SK-N-SH treated with all-trans-retinoic acid at 6 μM for 48 hours (cell line): Measurements from ENCODE around the gene HDAC4.
A peak's percentile ranks its signal among the peaks of the same experiment; 100 is the strongest.

Experiments used
- ATAC-seq: fragments of 200-7000 bp; cut with Tn5 transposase; 3 replicates; pipeline ENCODE4 v1.9.1; 2020; ENCODE audit warnings: mild to moderate bottlenecking, moderate library complexity
- ARNTL ChIP-seq: fragments of 450-650 bp; formaldehyde crosslinking; IDR thresholded peaks from 2 replicates; pipeline ENCODE4 v1.5.0; 2020; ENCODE audit warnings: low read depth, mild to moderate bottlenecking, moderate library complexity, borderline replicate concordance
- BACH2 ChIP-seq: fragments of 250-450 bp; sonication (Bioruptor Pico); IDR thresholded peaks from 2 replicates; pipeline ENCODE4 v1.9.0; 2021; ENCODE audit warnings: mild to moderate bottlenecking, borderline replicate concordance
- CREB5 ChIP-seq: fragments of 250-450 bp; sonication (Bioruptor Pico); IDR thresholded peaks from 2 replicates; pipeline ENCODE4 v1.5.1; 2020; ENCODE audit warnings: low read depth, mild to moderate bottlenecking, moderate library complexity
- CSDC2 ChIP-seq: fragments of 250-450 bp; sonication (Bioruptor Pico); IDR thresholded peaks from 2 replicates; pipeline ENCODE4 v1.5.0; 2020; ENCODE audit warnings: mild to moderate bottlenecking, moderate library complexity
- ESRRG ChIP-seq: fragments of 250-450 bp; sonication (Bioruptor Pico); IDR thresholded peaks from 2 replicates; pipeline ENCODE4 v1.6.1; 2021; ENCODE audit warnings: mild to moderate bottlenecking
- GLIS3 ChIP-seq: fragments of 250-450 bp; sonication (Bioruptor Pico); IDR thresholded peaks from 2 replicates; pipeline ENCODE4 v1.5.0; 2020; ENCODE audit warnings: mild to moderate bottlenecking, moderate library complexity
- ISL1 ChIP-seq: fragments of 250-450 bp; sonication (Bioruptor Pico); IDR thresholded peaks from 2 replicates; pipeline ENCODE4 v2.1.2; 2022; ENCODE audit warnings: mild to moderate bottlenecking, moderate library complexity
- OSR1 ChIP-seq: fragments of 250-450 bp; sonication (Bioruptor Pico); IDR thresholded peaks from 2 replicates; pipeline ENCODE4 v1.8.0; 2022; ENCODE audit warnings: moderate library complexity, mild to moderate bottlenecking, inconsistent platforms
- PATZ1 ChIP-seq: fragments of 250-450 bp; sonication (Bioruptor Pico); IDR thresholded peaks from 2 replicates; pipeline ENCODE4 v1.8.0; 2020; ENCODE audit warnings: mild to moderate bottlenecking, moderate library complexity, borderline replicate concordance
- PPARA ChIP-seq: fragments of 250-450 bp; sonication (Bioruptor Pico); IDR thresholded peaks from 2 replicates; pipeline ENCODE4 v1.5.0; 2020; ENCODE audit warnings: mild to moderate bottlenecking, borderline replicate concordance
- RARB ChIP-seq: fragments of 250-450 bp; sonication (Bioruptor Pico); IDR thresholded peaks from 2 replicates; pipeline ENCODE4 v1.8.0; 2021; ENCODE audit warnings: mild to moderate bottlenecking, moderate library complexity
- TCF4 ChIP-seq: fragments of 250-450 bp; sonication (Bioruptor Pico); IDR thresholded peaks from 2 replicates; pipeline ENCODE4 v1.8.0; 2021; ENCODE audit warnings: mild to moderate bottlenecking, moderate library complexity, borderline replicate concordance
- TOX ChIP-seq: fragments of 250-450 bp; sonication (Bioruptor Pico); IDR thresholded peaks from 2 replicates; pipeline ENCODE4 v1.8.0; 2021; ENCODE audit warnings: mild to moderate bottlenecking, moderate library complexity, borderline replicate concordance
- ZC3H10 ChIP-seq: fragments of 250-450 bp; sonication (Bioruptor Pico); IDR thresholded peaks from 2 replicates; pipeline ENCODE4 v1.5.1; 2021; ENCODE audit warnings: mild to moderate bottlenecking, moderate library complexity
- ZFP3 ChIP-seq: fragments of 250-450 bp; sonication (Bioruptor Pico); IDR thresholded peaks from 2 replicates; pipeline ENCODE4 v1.5.0; 2020; ENCODE audit warnings: mild to moderate bottlenecking, moderate library complexity
- ZNF565 ChIP-seq: fragments of 450-650 bp; formaldehyde crosslinking; conservative IDR thresholded peaks from 2 replicates; pipeline ENCODE4 v1.5.0; 2020; ENCODE audit warnings: low read depth, mild to moderate bottlenecking, moderate library complexity
- ZNF70 ChIP-seq: fragments of 450-650 bp; formaldehyde crosslinking; IDR thresholded peaks from 2 replicates; pipeline ENCODE4 v1.5.0; 2020; ENCODE audit warnings: mild to moderate bottlenecking, moderate library complexity
- ZNF8 ChIP-seq: fragments of 450-650 bp; formaldehyde crosslinking; IDR thresholded peaks from 2 replicates; pipeline ENCODE4 v1.5.0; 2020; ENCODE audit warnings: mild to moderate bottlenecking, moderate library complexity
- TF ChIP-seq, protein P1 (sequence below): fragments of 250-450 bp; sonication (Bioruptor Pico); IDR thresholded peaks from 2 replicates; pipeline ENCODE4 v1.5.1; 2021; ENCODE audit warnings: mild to moderate bottlenecking, moderate library complexity
- TF ChIP-seq, protein P2 (sequence below): fragments of 250-450 bp; sonication (Bioruptor Pico); IDR thresholded peaks from 2 replicates; pipeline ENCODE4 v1.8.0; 2021; ENCODE audit warnings: low read depth, mild to moderate bottlenecking, moderate library complexity, borderline replicate concordance
- TF ChIP-seq, protein P3 (sequence below): fragments of 250-450 bp; sonication (Bioruptor Pico); IDR thresholded peaks from 2 replicates; pipeline ENCODE4 v1.5.0; 2020; ENCODE audit warnings: mild to moderate bottlenecking, moderate library complexity

Gene HDAC4

DNA sequence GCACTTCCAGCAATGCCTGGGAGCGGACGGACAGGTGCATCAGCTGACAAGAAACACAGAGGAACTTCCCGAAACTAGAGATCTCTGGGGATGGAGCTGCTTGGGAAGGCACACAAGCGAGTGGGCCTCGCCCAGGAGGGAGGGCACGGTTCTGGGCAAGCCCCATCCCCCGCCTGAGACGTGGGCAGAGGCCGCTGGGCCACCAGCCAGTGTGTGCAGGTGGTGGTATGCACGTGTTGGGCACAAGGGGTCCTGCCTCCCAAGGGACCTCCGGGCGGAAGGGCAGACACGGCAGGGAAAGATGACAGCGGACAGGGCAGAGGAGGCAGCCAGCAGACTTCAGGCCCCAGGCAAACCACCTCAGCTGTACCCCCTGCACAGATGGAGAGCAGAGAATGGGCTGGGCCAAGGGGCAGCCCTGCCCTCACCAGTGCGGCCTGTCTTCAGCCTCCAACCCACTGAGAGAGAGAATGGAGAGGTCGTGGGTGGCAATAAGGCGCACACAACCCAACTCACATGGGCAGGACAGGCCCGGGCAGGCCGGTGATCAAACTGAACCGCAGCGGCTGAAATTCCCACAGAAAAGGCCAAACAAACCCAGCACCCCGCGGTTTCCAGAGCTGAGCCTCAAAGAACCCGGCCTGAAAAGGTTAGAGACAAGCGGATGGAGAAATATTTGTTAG is 51.2 kb downstream of the HDAC4 start:
- ATAC-seq, result no peak
- TF ChIP-seq CSDC2 (CRISPR knock-in tag) (no peak), RARB (CRISPR knock-in tag) (no peak), ARNTL (CRISPR knock-in tag) (no peak), ZNF8 (no peak), OSR1 (CRISPR knock-in tag) (no peak), TCF4 (CRISPR knock-in tag) (no peak), CREB5 (no peak), ZFP3 (CRISPR knock-in tag) (no peak), ZNF565 (no peak), BACH2 (CRISPR knock-in tag) (no peak), GLIS3 (CRISPR knock-in tag) (no peak), ZC3H10 (CRISPR knock-in tag) (no peak)

GRCh38 chr2:239348563-239349452 is 52.0 kb downstream of the HDAC4 start:
- no peak for TF ChIP-seq ZNF565
- no peak for TF ChIP-seq ISL1
- TF ChIP-seq TCF4 (CRISPR knock-in tag), result peak; percentile 38; the same call in 1 of the 2 replicates
- TF ChIP-seq PPARA (CRISPR knock-in tag), result no peak
- no peak for TF ChIP-seq ZC3H10 (CRISPR knock-in tag)
- no peak for ATAC-seq

GRCh38 chr2:239346676-239347075 is 54.1 kb downstream of the HDAC4 start:
- no peak for TF ChIP-seq TCF4 (CRISPR knock-in tag)
- TF ChIP-seq GLIS3 (CRISPR knock-in tag), result no peak
- no peak for TF ChIP-seq ZNF8
- TF ChIP-seq, all 23 proteins: peak for 0
- ATAC-seq, result no peak

DNA sequence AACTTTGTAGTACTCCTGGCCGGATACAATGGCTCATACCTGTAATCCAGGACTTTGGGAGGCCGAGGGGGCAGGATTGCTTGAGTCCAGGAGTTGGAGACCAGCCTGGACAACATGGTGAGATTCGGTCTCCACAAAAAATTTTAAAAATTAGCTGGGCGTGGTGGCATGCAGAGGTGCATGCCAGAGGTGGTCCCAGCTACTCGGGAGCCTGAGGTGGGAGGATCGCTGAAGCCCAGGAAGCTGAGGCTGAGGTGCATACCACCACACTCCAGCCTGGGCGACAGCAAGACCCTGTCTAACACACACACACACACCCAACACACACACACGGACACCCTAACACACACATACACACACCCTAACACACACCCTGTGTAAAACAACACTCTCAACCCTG is 55.6 kb downstream of the HDAC4 start:
- no peak for ATAC-seq
- TF ChIP-seq, protein P1, sequence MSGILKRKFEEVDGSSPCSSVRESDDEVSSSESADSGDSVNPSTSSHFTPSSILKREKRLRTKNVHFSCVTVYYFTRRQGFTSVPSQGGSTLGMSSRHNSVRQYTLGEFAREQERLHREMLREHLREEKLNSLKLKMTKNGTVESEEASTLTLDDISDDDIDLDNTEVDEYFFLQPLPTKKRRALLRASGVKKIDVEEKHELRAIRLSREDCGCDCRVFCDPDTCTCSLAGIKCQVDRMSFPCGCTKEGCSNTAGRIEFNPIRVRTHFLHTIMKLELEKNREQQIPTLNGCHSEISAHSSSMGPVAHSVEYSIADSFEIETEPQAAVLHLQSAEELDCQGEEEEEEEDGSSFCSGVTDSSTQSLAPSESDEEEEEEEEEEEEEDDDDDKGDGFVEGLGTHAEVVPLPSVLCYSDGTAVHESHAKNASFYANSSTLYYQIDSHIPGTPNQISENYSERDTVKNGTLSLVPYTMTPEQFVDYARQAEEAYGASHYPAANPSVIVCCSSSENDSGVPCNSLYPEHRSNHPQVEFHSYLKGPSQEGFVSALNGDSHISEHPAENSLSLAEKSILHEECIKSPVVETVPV (CRISPR knock-in tag), result no peak
- TF ChIP-seq CREB5 (no peak), BACH2 (CRISPR knock-in tag) (no peak), PPARA (CRISPR knock-in tag) (no peak), CSDC2 (CRISPR knock-in tag) (no peak), ZNF565 (no peak), ZC3H10 (CRISPR knock-in tag) (no peak), ZFP3 (CRISPR knock-in tag) (no peak), PATZ1 (no peak), TOX (CRISPR knock-in tag) (no peak), ESRRG (CRISPR knock-in tag) (no peak), ARNTL (CRISPR knock-in tag) (no peak), ZNF8 (no peak), GLIS3 (CRISPR knock-in tag) (no peak), RARB (CRISPR knock-in tag) (no peak), TCF4 (CRISPR knock-in tag) (no peak), ZNF70 (no peak), OSR1 (CRISPR knock-in tag) (no peak)
- TF ChIP-seq, protein P2, sequence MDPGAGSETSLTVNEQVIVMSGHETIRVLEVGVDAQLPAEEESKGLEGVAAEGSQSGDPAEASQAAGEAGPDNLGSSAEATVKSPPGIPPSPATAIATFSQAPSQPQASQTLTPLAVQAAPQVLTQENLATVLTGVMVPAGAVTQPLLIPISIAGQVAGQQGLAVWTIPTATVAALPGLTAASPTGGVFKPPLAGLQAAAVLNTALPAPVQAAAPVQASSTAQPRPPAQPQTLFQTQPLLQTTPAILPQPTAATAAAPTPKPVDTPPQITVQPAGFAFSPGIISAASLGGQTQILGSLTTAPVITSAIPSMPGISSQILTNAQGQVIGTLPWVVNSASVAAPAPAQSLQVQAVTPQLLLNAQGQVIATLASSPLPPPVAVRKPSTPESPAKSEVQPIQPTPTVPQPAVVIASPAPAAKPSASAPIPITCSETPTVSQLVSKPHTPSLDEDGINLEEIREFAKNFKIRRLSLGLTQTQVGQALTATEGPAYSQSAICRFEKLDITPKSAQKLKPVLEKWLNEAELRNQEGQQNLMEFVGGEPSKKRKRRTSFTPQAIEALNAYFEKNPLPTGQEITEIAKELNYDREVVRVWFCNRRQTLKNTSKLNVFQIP (CRISPR knock-in tag), result no peak
- TF ChIP-seq, protein P3, sequence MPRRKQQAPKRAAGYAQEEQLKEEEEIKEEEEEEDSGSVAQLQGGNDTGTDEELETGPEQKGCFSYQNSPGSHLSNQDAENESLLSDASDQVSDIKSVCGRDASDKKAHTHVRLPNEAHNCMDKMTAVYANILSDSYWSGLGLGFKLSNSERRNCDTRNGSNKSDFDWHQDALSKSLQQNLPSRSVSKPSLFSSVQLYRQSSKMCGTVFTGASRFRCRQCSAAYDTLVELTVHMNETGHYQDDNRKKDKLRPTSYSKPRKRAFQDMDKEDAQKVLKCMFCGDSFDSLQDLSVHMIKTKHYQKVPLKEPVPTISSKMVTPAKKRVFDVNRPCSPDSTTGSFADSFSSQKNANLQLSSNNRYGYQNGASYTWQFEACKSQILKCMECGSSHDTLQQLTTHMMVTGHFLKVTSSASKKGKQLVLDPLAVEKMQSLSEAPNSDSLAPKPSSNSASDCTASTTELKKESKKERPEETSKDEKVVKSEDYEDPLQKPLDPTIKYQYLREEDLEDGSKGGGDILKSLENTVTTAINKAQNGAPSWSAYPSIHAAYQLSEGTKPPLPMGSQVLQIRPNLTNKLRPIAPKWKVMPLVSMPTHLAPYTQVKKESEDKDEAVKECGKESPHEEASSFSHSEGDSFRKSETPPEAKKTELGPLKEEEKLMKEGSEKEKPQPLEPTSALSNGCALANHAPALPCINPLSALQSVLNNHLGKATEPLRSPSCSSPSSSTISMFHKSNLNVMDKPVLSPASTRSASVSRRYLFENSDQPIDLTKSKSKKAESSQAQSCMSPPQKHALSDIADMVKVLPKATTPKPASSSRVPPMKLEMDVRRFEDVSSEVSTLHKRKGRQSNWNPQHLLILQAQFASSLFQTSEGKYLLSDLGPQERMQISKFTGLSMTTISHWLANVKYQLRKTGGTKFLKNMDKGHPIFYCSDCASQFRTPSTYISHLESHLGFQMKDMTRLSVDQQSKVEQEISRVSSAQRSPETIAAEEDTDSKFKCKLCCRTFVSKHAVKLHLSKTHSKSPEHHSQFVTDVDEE, result no peak
